ENCODE data around the gene PTPRU.

PTPRU gene

DNA sequence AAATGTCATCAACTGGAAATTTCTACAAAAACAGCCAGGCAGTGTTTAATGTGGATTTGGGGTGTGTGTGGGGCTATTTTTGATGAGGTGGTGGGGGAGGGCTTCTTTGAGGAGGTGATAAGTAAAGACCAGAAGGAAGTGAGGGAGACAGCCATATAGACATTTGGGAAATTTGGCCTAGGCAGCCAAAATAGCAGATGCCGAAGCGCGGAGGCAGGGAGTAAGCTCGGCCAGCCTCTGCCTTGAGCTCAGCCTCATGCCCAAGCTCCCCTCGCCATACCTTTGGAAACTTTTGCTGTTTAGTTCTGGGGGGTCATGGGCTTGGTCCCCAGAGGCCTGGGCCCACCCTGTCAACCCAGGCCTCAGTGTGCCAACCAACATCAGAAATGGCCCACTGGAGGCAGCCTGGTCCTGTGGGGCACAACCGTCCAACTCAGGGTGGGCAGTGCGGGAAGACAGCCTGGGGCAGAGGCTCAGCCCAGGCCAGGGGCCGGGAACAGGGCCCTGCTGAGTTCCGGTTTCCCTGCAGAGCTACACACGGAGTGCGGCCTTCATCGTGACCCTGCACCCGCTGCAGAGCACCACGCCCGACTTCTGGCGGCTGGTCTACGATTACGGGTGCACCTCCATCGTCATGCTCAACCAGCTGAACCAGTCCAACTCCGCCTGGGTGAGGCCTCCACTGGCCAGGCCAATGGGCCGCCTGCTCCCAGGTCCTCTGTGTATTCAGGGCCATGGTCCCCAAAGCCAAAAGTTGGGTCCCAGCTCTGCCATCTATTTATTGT lies 84.0 kb downstream of the PTPRU start:
- DNase-seq, result no peak

DNA sequence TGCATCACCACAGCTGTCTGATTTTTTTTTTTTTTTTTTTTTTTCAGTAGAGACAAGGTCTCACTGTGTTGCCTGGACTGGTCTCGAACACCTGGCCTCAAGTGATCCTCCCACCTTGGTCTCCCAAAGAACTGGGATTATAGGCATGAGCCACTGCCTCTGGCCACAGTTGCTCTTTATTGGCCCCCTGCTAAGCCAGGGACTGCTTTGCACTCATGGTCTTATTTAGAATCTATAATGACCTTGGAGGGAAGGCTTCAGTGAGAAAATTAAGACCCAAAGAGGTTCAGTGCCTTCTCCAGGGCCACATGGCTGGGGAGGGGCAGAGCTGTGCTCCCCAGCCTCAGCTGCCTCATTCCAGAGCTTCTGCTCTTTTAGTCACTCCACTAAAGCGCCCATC lies 84.9 kb downstream of the PTPRU start:
- DNase-seq, result no peak

DNA sequence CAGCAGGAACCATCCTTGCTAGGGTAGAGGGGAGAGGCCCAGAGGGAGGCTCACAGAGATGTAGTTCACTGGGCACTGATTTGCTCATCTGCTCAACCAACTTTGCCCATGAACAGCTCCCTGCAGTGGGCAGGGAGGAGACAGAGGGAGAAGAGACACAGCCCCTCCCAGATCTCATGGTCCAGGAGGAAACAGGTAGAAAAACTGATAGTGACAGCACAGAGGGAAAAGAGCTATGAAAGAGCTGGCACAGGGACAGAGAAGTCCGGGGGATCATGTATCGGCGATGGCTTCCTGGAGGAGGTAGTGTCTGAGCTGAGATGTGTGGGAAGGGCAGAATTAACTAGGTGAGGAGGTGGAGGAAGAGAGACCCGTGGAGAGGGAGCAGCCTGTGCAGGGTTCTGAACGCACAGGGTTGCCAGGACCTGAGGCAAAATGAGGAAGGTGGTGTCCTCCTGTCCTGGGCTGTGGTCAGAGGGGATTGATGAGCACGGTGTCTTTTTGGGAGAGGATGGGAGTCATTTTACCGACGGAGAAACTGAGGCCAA lies 85.9 kb downstream of the PTPRU start:
- DNase-seq, result no peak

DNA sequence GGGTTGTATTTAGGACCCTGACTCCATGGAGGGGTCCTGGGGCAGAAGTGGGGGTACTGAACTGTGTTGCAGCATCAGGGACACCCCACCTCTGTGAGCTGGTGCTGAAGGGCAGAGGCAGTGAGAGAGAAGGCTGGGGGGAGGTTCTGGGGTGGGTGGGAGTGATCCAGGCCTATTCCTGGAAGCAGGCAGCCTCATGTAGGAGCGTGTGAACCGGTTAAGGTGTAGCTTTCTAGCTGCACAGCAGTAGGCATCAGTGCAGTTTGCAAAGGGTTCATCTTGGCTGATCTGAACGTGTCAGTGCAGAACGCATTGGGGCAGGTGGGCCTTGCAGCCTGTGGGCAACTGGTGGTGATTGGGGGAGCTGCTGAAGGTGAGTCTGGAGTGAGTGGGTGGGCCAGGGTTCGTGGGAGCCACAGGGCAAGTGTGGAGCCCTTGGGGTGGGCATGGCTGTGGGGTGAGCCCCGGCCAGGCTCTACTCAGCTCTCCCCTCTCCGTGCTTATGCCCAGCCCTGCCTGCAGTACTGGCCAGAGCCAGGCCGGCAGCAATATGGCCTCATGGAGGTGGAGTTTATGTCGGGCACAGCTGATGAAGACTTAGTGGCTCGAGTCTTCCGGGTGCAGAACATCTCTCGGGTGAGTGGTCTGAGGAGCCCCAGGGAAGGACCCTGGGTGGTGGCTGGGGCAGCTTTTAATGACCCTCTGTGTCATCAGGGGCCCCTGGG lies 86.7 kb downstream of the PTPRU start:
- DNase-seq, result no peak

DNA sequence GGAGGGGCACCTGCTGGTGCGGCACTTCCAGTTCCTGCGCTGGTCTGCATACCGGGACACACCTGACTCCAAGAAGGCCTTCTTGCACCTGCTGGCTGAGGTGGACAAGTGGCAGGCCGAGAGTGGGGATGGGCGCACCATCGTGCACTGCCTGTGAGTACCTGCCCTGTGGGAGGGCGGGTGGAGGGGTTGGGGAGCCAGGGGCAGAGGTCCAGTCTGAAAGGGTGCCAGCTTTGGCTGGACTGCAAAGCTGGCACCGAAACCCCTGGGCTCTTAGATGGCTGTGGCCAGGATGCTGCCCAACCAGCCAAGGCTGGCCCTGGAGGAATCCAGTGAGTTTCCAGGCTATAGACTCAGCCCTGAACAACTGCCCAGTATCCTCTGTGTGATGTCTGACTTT lies 87.3 kb downstream of the PTPRU start:
- DNase-seq, result no peak

DNA sequence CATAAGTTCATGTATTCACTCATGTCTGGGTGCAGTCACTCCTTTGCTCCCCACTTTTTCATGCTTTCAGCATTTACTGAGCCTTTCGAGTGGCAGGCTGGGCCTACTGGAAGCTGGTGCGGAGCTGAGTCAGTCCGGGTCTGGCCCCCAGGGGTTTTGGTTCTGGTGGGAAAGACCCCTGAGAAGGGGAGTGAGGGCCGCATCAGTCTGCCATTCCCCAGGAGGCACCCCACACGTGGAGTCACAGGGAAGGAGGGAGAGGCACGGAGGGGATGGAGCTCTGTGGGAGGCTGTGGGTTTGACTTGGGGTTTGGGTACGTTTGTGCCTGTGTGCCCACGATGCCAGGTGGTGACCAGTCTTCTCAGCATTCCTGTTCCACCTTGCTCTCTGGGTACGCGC lies 87.9 kb downstream of the PTPRU start:
- no peak for DNase-seq

DNA sequence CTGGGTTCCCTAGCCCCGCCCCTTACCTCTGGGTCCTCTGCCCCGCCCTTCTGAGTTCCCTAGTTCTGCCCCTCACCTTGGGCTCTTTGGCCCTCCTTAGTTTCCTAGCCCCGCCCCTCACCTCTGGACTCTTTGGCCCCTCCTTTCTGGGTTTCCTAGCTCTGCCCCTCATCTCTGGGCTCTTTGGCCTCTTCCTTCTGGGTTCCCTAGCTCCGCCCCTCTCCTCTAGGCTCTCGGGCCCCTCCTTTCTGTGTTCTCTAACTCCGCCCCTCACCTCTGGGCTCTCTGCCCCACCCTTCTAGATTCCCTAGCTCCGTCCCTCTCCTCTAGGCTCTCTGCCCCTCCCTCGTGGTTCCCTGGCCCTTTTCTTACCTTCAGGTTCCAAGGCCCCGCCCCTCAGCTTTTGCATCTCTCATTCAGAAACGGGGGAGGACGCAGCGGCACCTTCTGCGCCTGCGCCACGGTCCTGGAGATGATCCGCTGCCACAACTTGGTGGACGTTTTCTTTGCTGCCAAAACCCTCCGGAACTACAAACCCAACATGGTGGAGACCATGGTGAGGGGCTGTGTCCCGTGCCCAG lies 88.5 kb downstream of the PTPRU start:
- DNase-seq, result no peak

DNA sequence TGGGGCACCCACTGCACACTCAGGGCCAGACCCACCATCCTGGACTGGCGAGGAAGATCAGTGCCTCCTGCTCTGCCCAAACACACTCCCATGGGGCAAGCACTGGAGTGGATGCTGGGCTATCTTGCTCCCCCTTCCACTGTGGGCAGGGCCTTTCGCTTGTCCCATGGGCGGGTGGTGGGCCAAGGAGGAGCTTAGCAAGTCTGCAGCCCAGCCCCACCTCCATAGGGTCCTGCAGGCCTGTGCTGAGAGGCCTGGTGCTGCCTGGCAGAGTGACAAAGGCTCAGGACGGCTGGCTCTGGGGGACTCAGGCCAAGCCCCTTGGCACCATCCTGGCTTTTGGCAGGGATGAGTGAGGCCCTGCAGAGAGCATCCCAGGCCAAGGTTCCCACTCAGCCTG lies 89.4 kb downstream of the PTPRU start:
- no peak for DNase-seq

DNA sequence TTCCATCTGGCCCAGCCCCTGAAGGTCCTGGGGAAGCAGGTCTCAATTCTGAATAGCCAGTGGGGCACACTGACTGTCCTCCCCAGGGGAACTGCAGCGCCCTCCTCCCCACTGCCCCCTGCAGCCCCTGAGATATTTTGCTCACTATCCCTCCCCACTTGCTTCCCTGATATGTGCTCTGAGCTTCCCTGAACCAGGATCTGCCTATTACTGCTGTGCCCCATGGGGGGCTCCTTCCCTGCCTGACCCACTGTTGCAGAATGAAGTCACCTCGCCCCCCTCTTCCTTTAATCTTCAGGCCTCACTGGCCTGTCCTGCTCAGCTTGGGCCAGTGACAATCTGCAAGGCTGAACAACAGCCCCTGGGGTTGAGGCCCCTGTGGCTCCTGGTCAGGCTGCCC lies 89.8 kb downstream of the PTPRU start:
- DNase-seq, result no peak

DNA sequence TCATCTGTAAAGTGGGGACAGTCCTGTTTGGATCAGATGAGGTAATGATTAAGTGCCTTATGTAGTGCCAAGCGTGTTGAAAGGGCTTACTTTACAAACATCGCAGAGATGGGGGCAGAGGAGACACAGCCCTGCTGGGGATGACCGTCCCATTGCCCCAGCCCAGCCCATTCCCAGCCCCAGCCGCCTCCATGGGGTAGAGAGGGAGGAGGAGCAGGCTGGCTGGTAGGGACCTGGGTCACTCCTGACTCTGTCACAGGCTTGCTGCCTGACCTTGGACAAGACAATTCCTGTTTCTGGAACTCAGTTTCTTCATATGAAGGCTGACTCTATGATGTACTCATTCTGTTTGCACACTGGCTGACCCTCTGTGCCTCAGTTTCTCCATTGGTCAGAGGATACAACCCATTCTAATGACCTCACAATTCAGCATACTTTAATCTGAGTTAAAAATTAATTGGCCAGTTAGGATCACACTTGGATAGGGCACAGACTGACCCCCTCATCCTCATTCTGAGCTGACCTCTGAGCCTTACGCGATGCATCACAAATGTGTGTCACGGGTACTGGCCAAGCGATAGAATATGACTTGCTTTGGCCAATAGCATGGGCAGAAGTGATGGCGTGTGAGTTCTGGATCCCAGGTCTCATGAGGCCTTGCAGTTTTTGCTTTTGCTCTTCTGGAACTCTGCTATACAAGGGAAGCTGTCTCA lies 91.1 kb downstream of the PTPRU start:
- no peak for DNase-seq

DNA sequence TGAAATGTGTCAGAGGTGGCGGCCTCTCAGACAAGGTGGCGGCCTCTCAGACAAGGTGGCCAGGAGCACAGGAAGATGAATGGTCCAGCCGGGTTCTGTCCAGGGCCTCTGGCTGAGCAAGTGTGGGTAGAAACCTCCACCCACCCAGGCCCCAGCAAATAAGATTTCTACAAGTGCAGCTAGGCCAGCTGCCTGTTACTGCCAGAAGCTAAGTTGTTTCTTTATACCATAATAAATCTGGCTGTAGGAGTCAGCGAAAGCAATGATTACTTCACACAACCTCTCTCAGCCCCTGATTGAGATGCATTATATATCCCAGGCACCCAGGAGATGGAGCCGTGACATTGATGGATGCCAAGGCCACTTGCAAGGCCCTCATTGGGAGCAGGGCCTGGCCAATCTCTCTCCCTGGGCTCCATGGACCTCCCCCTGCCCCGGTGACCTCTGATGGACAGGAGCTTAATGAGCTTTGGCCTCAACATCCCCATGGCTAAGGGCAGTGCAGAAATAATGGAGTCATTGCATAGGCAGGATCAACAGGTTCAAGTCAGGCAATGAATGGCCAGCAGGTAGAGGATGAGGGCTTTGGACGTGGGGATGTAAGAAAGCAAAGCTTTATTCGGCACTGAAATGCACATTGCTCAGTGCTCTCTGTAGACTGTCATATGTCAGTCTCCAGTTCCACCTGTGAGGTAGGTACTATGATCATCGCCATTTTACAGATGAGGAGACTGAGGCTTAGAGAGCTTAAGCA lies 92.9 kb downstream of the PTPRU start:
- no peak for DNase-seq

DNA sequence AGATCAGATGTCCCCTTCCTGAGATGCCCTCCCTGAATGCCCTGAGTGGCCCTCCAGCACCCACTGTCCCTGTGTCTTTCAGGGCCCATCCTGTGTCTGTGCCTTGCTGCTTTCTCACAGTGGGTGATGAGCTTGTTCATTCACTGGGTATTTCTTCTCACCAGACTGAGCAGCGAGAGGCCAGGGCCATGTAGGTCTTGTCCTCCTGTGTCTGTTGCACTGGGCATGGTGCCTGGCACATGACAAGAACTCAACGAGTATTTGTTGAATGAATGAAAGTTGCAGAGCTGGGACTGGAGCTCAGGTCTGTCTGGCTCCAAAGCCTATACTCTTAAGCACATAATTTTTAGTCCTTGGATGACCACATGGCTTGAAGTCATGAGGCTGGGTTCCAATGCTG lies 93.8 kb downstream of the PTPRU start:
- no peak for DNase-seq

DNA sequence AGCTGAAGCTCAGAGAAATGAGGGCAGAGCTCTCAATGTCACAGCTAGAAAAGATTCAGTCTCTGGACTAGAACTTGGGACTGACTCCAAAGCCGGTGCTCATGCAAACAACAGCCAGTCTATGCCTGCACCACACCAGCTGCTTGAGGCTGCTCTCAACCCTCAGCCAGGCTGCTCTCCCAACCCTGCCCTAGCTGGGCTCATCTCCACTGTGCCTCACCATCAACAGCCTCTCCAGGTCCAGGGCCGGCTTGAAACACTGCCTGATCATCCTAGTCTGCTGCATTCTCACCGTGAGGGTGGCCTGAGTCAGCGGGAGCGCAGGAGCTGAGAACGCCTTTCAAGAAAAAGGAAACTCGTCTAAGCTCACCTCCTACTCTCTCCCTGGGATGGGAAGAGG lies 94.5 kb downstream of the PTPRU start:
- no peak for DNase-seq

DNA sequence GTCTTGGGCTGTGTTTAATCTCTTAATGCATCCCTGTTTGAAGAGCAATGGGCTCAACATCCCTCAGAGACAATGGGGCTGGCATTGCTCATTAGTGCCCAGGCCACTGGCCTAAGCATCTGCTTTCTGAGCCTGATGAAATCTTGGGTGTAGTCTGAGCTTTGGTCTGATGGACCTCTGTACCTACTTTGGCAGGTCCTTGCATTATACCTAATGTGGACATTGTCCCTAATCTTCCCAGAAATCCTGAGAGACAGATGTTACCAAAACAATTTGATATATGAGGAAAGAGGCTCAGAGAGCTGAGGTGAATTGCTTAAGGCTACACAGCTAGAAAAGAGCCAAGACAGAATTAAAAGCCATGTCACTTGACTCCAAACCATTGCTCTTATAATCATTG lies 95.0 kb downstream of the PTPRU start:
- DNase-seq, result no peak

DNA sequence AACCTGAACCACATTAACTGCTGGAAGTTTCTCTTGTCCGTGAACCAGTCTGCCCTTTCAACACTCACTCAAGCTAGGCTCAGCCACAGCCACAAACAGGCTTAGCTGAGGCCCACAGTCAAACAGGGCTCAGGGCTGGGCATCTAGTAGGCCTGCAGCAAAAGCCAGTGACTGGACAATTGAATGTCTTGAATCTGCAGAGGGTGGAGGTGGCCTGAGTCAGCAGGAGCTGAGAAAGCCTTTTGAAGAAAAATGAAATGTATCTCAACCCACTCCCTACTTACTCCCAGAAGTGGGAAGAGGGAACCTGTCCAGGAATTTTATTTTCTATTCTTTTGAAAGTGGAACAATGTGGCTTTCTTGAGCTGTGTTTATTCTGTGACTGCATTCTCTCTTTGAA lies 95.4 kb downstream of the PTPRU start:
- no peak for DNase-seq

DNA sequence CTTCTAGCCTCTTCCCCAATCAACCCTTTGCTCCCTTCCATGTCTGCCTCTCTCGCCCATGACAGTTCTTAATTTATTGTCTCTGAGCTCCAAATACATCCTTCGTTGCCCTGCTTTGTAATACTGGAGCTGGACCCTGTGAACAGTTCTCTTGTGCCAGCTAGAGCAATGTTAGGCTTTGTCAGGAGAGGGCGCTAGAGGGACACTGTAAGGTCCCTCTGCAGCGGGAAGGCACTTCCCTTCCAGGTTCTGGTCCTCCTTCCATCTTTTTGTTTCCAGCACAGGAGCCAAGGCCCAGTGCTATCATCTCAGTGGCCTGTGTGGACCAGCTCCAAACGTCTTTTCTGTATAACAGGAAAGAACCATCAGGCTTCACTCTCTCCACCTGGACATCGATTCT lies 95.9 kb downstream of the PTPRU start:
- peak; percentile 11 for DNase-seq

DNA sequence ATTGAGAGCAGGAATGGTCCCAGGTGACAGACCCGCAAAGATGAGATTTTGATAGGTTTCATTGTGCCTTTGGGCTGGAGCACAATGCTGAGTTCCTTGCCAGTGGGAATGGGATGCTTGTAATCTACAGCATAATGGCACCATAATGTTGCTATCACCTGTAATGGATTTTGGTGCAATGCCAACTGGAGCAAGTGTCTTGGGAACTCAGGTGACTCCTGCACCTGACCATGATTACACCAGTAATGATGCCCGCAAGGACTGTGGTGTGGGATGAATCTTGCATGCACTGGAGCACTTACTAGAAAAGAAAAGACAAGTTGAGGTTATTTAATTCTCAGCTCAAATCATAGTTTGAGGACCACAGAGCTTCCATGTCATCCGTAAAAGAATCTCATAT lies 96.7 kb downstream of the PTPRU start:
- no peak for DNase-seq

DNA sequence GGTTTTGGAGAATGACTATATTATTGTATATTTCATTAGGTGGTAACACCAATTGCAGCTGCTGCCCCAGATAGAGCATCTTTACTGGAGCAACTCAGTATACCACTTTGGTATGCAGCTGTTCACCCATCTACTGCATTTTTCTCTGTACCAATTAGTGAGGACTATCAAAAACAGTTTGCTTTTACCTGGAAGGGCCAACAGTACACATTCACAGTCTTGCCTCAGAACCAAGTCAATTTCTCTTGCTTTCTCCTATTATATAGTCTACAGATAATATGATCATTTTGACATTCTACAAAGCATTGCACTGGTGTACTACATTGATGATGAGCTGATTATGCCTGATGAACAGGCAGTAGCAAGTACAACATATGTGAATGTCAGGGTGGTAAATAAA lies 99.3 kb downstream of the PTPRU start:
- no peak for DNase-seq

DNA sequence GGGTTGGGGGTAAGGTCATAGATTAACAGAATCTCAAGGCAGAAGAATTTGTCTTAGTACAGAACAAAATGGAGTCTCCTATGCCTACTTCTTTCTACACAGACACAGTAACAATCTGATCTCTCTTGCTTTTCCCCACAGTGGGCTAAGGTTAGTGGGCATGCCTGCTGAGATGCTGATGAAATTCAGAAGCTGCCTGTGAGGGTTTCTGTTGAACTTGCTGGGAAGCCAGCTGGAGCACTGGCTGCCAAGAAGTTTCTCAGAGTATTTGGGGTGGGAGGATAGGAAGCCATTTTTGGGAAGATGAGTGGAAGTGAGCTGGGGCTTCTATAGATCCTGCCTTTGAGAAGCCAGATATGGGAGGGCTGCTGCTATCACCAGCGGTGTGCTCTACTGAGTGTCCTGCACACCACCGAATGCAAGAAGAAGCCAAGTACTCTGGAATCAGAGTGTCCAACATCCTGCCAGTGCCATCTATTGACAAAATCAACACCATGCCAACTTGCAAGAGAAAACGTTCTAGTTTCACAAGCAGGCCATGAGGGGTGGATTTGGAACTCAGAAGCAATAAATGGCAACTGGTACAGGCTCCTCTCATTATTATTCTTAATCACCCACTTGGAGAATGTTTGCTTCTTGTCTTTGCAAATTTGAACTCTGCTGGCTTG lies 102.7 kb downstream of the PTPRU start:
- no peak for DNase-seq

DNA sequence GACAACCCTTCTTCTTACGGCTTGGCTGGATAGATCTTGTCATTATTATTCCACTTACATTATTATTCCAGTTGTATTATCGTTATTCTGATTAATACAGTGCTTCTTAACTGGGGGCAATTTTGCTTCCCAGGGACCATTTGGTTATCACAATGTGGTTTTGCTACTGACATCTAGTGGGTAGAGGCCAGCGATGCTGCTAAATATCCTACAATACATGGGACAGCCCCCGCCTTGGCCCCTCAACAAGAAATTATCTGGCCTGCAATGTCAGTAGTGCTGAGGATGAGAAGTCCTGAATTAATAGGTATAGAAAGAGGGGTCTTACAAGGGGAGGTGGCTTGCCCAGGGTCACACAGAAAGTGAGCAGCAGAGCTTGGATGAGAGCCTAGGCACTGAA lies 105.6 kb downstream of the PTPRU start:
- no peak for DNase-seq

DNA sequence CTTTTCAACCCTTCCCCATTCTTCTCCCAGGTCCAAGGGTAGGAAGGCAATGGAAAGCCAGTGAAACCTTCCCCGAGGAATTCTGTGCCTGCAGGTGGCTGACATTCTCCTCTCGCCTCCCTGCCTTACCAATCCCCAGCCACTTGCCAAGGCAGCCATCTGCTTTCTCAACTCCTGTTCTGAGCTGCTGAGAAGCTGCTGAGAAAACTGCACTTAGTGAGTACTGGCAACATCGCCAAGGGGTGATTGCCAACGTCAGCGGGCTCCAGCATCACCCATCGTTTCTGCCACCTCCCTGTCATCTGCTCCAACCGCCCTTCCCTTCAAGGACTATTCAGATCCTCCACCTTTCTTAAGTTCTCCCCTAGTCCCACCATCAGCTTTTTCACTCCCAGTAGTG lies 106.0 kb downstream of the PTPRU start:
- DNase-seq, result no peak

DNA sequence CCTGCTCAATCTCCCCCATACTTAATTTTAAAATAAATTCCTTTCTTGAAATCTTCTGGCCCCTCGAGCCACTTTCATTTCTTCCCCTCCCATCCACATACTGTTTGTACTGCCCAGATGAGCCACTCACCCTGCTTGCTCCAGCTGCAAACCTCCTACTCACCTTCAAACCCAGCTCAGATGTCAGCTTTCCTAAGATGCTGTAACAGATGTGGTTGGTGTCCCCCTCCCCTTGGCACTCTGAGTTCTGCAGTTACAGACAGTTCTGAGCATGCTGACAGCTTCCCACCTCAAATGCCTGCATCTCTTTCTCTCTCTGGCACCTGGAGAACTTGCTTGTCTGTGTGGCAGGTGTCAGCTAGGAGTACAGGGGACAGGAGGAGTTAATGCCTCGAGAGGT lies 106.7 kb downstream of the PTPRU start:
- DNase-seq, result no peak
